Tibial artery (tissue), 4 donors: ENCODE measurements around the gene SLC24A3.

Experiments
- DNase-seq, 2 donors: peaks; one replicate each; pipeline ENCODE4 v3.0.0-alpha.2; 2019
- H3K27ac ChIP-seq, 2 donors: fragments of 200-600 bp; sonication (generic) in 1 of 2; 1 replicate in 1 of 2; 2 replicates in 1 of 2; pipeline ENCODE4 v1.5.1; 2018 to 2019; ENCODE audit warnings: mild to moderate bottlenecking in 1 of 2
- H3K27me3 ChIP-seq, 2 donors: fragments of 200-600 bp; sonication (generic) in 1 of 2; one replicate each; pipeline versions ENCODE4 v1.5.1 to v1.6.0; 2016 to 2019
- H3K36me3 ChIP-seq, 3 donors: fragments of 200-600 bp; sonication (generic) in 2 of 3; one replicate each; pipeline ENCODE4 v1.5.1; 2016 to 2019; ENCODE audit warnings: mild to moderate bottlenecking in 2 of 3
- H3K4me1 ChIP-seq, 4 donors: fragments of 200-600 bp; sonication (generic) in 2 of 4; 1 replicate in 3 of 4; 2 replicates in 1 of 4; pipeline ENCODE4 v1.5.1; 2016 to 2019
- H3K4me3 ChIP-seq, 2 donors: fragments of 200-600 bp; sonication (generic) in 1 of 2; 1 replicate in 1 of 2; 2 replicates in 1 of 2; pipeline ENCODE4 v1.5.1; 2018 to 2019; ENCODE audit warnings: mild to moderate bottlenecking in 2 of 2
- H3K9me3 ChIP-seq, 3 donors: fragments of 200-600 bp; sonication (generic) in 1 of 3; one replicate each; pipeline ENCODE4 v1.5.1; 2016 to 2019
- CTCF ChIP-seq, 2 experiments: fragments of 200-600 bp in 1 of 2; fragments of 450-650 bp in 1 of 2; IDR thresholded peaks; one replicate each; pipeline ENCODE4 v1.5.1; 2017 to 2019; ENCODE audit warnings: antibody characterized with exemption in 2 of 2, mild to moderate bottlenecking in 1 of 2, moderate library complexity in 1 of 2
- intact Hi-C: fragments of 100-400 bp; cut with DNase I; formaldehyde crosslinking; loops from one replicate; pipeline ENCODE4 v1.15.0; 2023; ENCODE audit warnings: low total_unique reads

Gene SLC24A3

DNA sequence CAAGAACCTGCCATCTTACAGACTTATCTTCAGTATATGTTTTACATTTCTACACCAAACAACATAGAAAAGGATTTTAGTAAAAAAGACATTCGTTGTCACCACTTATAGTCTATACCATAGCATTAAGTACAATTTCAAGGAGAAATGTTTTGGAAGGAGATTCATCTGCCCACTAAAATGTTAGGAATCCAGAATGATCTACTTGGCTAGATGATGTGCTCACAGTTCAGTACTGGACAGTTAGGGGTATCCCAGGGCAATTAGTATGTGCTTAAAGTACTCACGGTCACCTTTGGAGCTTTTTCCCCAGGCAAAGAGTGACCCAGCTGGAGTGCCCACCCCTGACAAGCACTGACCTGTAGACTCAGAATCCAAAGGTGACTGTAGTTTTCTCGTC, 222.9 kb downstream of the SLC24A3 start:
- Histone ChIP-seq H3K9me3 (no peaks in the 10 kb centered on the region), H3K4me1 (peaks cover 0 to 24% (median 7%) of the 10 kb centered on the region in 4 donors), H3K27ac (no peak overlapping the region), H3K4me3 (no peak overlapping the region), H3K27me3 (no peaks in the 10 kb centered on the region), H3K36me3 (no peaks in the 10 kb centered on the region)
- intact Hi-C loops = no loop called here
- DNase-seq = no peak
- TF ChIP-seq CTCF (IDR thresholded peaks at IDR 0.05) = no peak

GRCh38 chr20:19435821-19436220, 223.4 kb downstream of the SLC24A3 start:
- Histone ChIP-seq H3K36me3 (no peaks in the 10 kb centered on the region), H3K9me3 (no peaks in the 10 kb centered on the region), H3K27me3 (no peaks in the 10 kb centered on the region), H3K4me3 (no peak overlapping the region), H3K4me1 (peaks cover 0 to 20% (median 6%) of the 10 kb centered on the region in 4 donors), H3K27ac (no peak overlapping the region)
- intact Hi-C loops = no loop called here
- no peak for DNase-seq
- no peak for TF ChIP-seq CTCF (IDR thresholded peaks at IDR 0.05)

GRCh38 chr20:19438488-19438887, 226.0 kb downstream of the SLC24A3 start:
- H3K27ac ChIP-seq = no peak overlapping the region
- no peak for TF ChIP-seq CTCF (IDR thresholded peaks at IDR 0.05)
- H3K27me3 ChIP-seq = no peaks in the 10 kb centered on the region
- intact Hi-C loops = no loop called here
- DNase-seq = no peak
- peaks cover 0 to 6% (median 0%) of the 10 kb centered on the region in 3 donors for H3K9me3 ChIP-seq
- peaks cover 0 to 11% (median 6%) of the 10 kb centered on the region in 4 donors for H3K4me1 ChIP-seq
- no peak overlapping the region for H3K4me3 ChIP-seq
- H3K36me3 ChIP-seq = no peaks in the 10 kb centered on the region

- intact Hi-C loops = no loop called here
- Histone ChIP-seq H3K9me3 (peaks cover 0 to 10% (median 0%) of the 10 kb centered on the region in 3 donors), H3K36me3 (no peaks in the 10 kb centered on the region), H3K4me3 (no peak overlapping the region), H3K27me3 (no peaks in the 10 kb centered on the region), H3K27ac (no peak overlapping the region), H3K4me1 (peaks cover 0 to 8% (median 0%) of the 10 kb centered on the region in 4 donors)
- no peak for TF ChIP-seq CTCF (IDR thresholded peaks at IDR 0.05)
- DNase-seq = no peak
Measured at GRCh38 chr20:19440660-19441527, 228.5 kb downstream of the SLC24A3 start.

GRCh38 chr20:19446246-19446645, 233.8 kb downstream of the SLC24A3 start:
- TF ChIP-seq CTCF (IDR thresholded peaks at IDR 0.05) = no peak
- Histone ChIP-seq H3K9me3 (peaks cover 0 to 10% (median 0%) of the 10 kb centered on the region in 3 donors), H3K27ac (no peak overlapping the region), H3K27me3 (no peaks in the 10 kb centered on the region), H3K36me3 (no peaks in the 10 kb centered on the region), H3K4me1 (peaks cover 0 to 31% (median 12%) of the 10 kb centered on the region in 4 donors), H3K4me3 (no peak overlapping the region)
- intact Hi-C loops = no loop called here
- no peak for DNase-seq
